Measurements from ENCODE around the gene GPR119. TPM values are rescaled to one million over a fixed set of nuclear protein-coding genes. Genes with fewer than 3 reads are reported as not detected.
"Not testable (repeated sequence)": the region's sequence is repeated elsewhere in the genome, so short reads cannot be mapped to it uniquely, and the experiment has no call there.

GPR119 gene
- total RNA-seq, 4 donors from 2014 or later: not detected

DNA sequence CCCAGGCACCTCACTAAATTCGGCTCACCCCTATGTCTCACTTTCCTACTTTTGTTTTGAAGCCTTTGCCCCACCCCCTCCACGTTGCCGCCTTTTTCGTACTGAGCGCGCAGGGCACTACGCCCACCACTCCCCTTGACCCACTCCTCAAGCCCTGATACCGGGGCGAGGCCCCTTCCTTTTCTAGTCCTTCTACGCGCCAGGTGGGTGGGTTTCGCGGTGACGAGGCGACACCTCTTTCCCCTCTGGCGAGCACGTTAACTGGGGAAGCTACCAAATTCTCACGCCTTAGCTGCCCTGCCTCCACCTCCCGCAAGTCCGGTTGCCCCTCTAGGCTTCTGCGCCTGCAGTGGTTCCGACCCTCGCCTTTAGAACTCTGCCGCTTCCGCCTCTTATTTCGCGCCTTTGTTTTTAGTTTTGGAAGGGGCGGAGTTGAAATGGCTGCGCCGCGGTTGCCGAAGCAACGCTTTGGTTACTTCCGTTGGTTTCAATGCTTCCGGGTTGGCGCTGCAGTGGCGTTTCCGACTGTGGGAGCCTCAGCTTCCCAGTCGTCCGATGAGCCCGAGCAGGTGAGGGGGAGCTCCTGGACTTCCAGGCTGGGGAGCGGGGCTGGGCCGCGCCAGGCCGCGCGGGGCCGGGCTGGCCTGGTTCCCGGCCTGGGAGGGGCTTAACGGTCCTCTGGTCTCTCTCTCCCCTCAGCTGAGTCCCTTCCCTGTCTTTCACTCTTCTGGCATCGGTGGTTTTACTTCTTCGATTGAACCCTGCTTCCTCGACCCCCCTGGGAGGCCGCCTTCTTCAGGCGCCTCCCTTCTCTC lies 45.9 kb downstream of the GPR119 start, which contains the start of gene SLC25A14:
Gene SLC25A14, plus strand, starts transcription at position 512 of the 815 bp plus-strand sequence. CDS start 360 bp downstream, outside the sequence.
- DNase-seq (ENCODE audit: low spot score in 2 of 2): peak; percentile 32 to 91
- H3K4me3 ChIP-seq (ENCODE audit: low read depth, poor library complexity, severe bottlenecking): peak within 1 kb of the TSS; percentile 45
- intact Hi-C loops (cut with DNase I; ENCODE audit: low total_unique reads): no loop called here
- no peak for TF ChIP-seq POLR2A (IDR thresholded peaks at IDR 0.05)
- TF ChIP-seq, protein P1, sequence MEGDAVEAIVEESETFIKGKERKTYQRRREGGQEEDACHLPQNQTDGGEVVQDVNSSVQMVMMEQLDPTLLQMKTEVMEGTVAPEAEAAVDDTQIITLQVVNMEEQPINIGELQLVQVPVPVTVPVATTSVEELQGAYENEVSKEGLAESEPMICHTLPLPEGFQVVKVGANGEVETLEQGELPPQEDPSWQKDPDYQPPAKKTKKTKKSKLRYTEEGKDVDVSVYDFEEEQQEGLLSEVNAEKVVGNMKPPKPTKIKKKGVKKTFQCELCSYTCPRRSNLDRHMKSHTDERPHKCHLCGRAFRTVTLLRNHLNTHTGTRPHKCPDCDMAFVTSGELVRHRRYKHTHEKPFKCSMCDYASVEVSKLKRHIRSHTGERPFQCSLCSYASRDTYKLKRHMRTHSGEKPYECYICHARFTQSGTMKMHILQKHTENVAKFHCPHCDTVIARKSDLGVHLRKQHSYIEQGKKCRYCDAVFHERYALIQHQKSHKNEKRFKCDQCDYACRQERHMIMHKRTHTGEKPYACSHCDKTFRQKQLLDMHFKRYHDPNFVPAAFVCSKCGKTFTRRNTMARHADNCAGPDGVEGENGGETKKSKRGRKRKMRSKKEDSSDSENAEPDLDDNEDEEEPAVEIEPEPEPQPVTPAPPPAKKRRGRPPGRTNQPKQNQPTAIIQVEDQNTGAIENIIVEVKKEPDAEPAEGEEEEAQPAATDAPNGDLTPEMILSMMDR (IDR thresholded peaks at IDR 0.05): no peak
- 0 to 48% methylated on average over 35 to 55 of the region's 55 CpGs for WGBS, 2 donors

DNA sequence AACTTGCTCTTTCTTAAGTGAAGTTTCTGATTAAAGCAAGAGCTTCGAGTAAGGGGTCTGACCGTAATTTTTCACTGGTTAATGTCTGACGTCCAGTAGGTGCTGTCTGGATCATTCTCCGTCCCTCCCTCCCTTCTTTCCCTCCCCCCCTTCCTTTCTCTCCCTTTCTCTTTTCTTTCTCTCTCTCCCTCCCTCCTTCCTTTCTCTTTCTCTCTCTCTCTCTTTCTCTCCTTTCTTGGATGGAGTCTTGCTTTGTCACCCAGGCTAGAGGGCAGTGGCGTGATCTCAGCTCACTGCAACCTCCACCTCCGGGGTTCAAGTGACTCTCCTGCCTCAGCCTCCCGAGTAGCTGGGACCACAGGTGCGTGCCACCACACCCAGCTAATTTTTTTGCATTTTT lies 46.6 kb downstream of the GPR119 start:
- intact Hi-C loops (cut with DNase I; ENCODE audit: low total_unique reads); DNase-seq (ENCODE audit: low spot score in 2 of 2): not testable (repeated sequence)
- peak overlapping the region; percentile 45 for H3K4me3 ChIP-seq (ENCODE audit: low read depth, poor library complexity, severe bottlenecking)
- WGBS, 2 donors: 64 to 70% methylated on average over 8 of the region's 8 CpGs

DNA sequence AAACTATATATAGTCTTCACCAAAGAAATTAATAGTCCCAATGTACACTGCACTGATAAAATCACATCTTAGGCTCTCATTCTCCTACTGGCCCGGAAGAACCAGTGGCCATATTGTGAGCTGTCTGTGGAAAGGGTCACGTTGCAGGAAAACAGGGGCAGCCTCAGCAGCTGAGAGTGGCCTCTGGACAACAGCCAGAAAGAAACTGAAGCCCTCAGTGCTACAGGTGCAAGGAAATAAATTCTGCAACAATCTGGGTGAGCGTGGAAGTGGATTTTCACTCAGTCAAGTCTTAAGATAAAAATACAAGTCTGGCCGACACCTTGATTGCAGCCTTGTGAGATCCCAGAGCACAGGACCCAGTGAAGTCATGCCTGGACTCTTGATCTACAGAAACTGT lies 48.9 kb downstream of the GPR119 start:
- intact Hi-C loops (cut with DNase I; ENCODE audit: low total_unique reads): no loop called here
- H3K4me3 ChIP-seq (ENCODE audit: low read depth, poor library complexity, severe bottlenecking): no peak overlapping the region
- DNase-seq (ENCODE audit: low spot score in 2 of 2): no peak
- no peak for TF ChIP-seq POLR2A (IDR thresholded peaks at IDR 0.05)
- TF ChIP-seq, protein P1 (IDR thresholded peaks at IDR 0.05): no peak
- WGBS, 2 donors: 74 to 77% methylated on average over 4 of the region's 4 CpGs

Other genes with a start within 250 kb of the GPR119 start
- 10 to 100 TPM in 2 of 4 donors, 1 to 10 TPM in 2; 7.6 to 15.0 (median 10.4) TPM for gene AIFM1, start 219.8 kb downstream of the GPR119 start, total RNA-seq
- under 1 TPM in 1 of 4 donors, not detected in 3; 0.65 TPM for gene RAB33A, start 213.7 kb downstream of the GPR119 start, total RNA-seq
- 1 to 10 TPM; 2.9 to 3.8 (median 3.6) TPM for gene ZNF280C, start 116.8 kb downstream of the GPR119 start, total RNA-seq
- gene SLC25A14, start 45.8 kb downstream of the GPR119 start, total RNA-seq: 10 to 100 TPM in 1 of 4 donors, 1 to 10 TPM in 3; 4.0 to 14.9 (median 8.9) TPM
- 10 to 100 TPM; 14.4 to 21.8 (median 20.1) TPM for gene RBMX2, start 16.3 kb upstream of the GPR119 start, total RNA-seq

All from lower leg skin (tissue), 4 donors.